ENCODE measurements around the gene RBFOX1. TPM values are rescaled to one million over a fixed set of nuclear protein-coding genes. Genes with fewer than 3 reads are reported as not detected.

RBFOX1 gene
- total and polyA plus RNA-seq, 11 donors: 13.4 to 68.1 (median 48.2) TPM

DNA sequence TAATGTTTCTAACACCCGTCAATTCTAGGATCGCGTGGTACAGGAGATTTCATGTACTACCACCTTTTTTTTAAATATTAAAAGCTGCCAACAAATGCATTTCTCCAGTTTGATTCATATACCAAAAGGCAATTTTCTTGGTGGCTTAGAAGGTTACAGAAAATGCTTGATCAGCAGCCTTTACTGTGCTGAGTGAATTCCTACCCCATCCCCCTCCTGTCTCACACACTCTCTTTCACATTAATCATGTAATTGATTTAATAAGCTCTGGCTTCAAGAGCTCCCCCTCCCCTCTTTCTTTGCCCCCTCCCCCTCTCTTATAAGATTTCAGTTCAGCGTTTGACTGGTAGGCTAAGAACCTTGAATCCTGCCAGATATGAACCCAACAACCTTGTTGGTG, 110.5 kb downstream of the RBFOX1 start:
- Histone ChIP-seq H3K9me3 (no peaks in the 10 kb centered on the region), H3K36me3 (no peaks in the 10 kb centered on the region), H3K27me3 (no peaks in the 10 kb centered on the region), H3K27ac (no peak overlapping the region), H3K4me1 (peaks cover 0 to 13% (median 0%) of the 10 kb centered on the region in 12 donors), H3K4me3 (no peak overlapping the region)
- intact Hi-C loops (cut with DNase I): no loop called here
- no peak for DNase-seq
- ATAC-seq: no peak
- WGBS, 4 donors: 82 to 87% (median 82%) methylated on average over 4 of the region's 4 CpGs
- TF ChIP-seq, protein P1, sequence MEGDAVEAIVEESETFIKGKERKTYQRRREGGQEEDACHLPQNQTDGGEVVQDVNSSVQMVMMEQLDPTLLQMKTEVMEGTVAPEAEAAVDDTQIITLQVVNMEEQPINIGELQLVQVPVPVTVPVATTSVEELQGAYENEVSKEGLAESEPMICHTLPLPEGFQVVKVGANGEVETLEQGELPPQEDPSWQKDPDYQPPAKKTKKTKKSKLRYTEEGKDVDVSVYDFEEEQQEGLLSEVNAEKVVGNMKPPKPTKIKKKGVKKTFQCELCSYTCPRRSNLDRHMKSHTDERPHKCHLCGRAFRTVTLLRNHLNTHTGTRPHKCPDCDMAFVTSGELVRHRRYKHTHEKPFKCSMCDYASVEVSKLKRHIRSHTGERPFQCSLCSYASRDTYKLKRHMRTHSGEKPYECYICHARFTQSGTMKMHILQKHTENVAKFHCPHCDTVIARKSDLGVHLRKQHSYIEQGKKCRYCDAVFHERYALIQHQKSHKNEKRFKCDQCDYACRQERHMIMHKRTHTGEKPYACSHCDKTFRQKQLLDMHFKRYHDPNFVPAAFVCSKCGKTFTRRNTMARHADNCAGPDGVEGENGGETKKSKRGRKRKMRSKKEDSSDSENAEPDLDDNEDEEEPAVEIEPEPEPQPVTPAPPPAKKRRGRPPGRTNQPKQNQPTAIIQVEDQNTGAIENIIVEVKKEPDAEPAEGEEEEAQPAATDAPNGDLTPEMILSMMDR (IDR thresholded peaks at IDR 0.05): no peak
- TF ChIP-seq POLR2A (IDR thresholded peaks at IDR 0.05): no peak

DNA sequence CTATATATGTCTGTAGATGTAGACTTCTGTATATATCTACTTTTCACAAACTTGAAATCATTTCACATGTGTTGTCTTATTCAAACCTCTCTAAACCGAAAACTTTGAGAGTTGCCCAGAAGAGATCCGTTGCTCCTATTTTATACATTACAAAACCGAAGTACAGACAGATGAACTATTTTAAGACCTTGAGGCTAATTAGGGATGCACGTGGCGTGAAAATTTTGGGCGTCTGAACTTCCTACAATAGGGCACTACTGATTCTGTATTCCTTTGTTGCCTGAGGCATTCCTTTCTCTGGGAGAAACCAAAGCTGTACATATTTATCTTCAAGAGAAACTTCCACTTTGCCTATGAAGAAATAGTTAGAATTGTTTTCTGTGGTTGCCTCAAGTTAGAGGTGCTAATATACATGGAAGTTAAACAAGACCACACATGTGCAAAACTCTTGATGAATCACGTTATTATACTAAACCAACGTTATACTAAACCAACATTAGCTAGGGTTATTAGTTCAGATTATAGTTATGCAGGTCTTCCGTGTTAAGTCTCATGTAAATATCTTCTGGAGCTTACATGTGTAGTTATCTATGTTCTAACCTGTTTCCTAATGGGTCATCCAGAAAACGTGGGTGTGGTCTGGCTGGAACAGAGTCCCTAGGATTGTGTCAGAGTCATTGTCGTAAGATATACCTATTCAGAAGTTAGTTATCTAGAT, 111.2 kb downstream of the RBFOX1 start:
- H3K27ac ChIP-seq: no peak overlapping the region
- H3K9me3 ChIP-seq: no peaks in the 10 kb centered on the region
- 49 to 56% (median 53%) methylated on average over 11 of the region's 11 CpGs for WGBS, 4 donors
- H3K36me3 ChIP-seq: no peaks in the 10 kb centered on the region
- ATAC-seq (peak in 2 of 4 donors; percentile 41 to 53), DNase-seq (no peak)
- H3K27me3 ChIP-seq: no peaks in the 10 kb centered on the region
- H3K4me1 ChIP-seq: peaks cover 0 to 13% (median 0%) of the 10 kb centered on the region in 12 donors
- intact Hi-C loops (cut with DNase I): no loop called here
- TF ChIP-seq POLR2A (IDR thresholded peaks at IDR 0.05): no peak
- TF ChIP-seq, protein P1 (IDR thresholded peaks at IDR 0.05): no peak
- no peak overlapping the region for H3K4me3 ChIP-seq

DNA sequence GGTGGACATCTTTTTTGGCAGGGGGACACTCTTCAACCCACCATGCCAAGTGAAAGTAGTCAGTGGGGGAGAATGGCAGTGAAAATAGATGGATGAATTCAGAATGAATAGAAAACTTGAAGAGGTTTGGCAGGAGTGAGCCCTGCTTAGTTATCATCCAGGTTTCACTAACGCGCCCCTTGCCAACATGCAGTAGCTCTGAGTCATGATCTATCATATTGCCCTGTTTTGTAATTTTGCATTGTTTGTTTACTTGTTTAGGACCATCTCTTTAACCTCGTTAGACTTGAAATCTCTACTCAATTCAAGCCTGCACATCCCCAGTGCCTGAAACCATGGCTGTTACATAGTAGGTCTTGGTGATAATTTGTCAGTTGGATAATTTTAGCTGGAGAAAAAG, 116.7 kb downstream of the RBFOX1 start:
- 68 to 76% (median 73%) methylated on average over 3 of the region's 3 CpGs for WGBS, 4 donors
- Histone ChIP-seq H3K4me1 (peaks cover 0 to 12% (median 0%) of the 10 kb centered on the region in 12 donors), H3K36me3 (no peaks in the 10 kb centered on the region), H3K9me3 (peaks cover 0 to 2% (median 0%) of the 10 kb centered on the region in 12 donors), H3K27me3 (no peaks in the 10 kb centered on the region), H3K4me3 (no peak overlapping the region), H3K27ac (no peak overlapping the region)
- DNase-seq (no peak), ATAC-seq (no peak)
- no peak for TF ChIP-seq POLR2A (IDR thresholded peaks at IDR 0.05)
- TF ChIP-seq, protein P1 (IDR thresholded peaks at IDR 0.05): no peak
- intact Hi-C loops (cut with DNase I): no loop called here

DNA sequence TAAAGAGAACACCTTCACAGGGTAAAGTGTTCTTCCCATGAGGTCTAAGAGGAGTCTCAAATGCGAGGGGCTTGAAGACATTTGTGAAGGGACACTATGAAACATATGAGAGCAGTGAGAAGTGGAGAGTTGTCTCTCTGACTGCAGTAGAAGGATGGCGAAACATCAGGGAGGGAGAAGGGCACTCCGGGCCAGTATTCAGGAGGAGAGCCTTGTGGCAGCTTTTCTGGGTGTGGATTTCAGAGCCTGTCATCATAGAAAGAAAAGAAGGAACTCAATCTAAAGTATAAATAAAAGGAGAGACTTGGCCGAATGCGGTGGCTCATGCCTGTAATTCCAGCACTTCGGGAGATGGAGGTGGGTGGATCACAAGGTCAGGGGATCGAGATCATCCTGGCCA, 117.2 kb downstream of the RBFOX1 start:
- Histone ChIP-seq H3K4me3 (no peak overlapping the region), H3K9me3 (peaks cover 0 to 4% (median 0%) of the 10 kb centered on the region in 12 donors), H3K36me3 (no peaks in the 10 kb centered on the region), H3K27me3 (no peaks in the 10 kb centered on the region), H3K4me1 (peaks cover 0 to 12% (median 0%) of the 10 kb centered on the region in 12 donors), H3K27ac (no peak overlapping the region)
- no peak for ATAC-seq
- WGBS, 4 donors: 77 to 86% (median 81%) methylated on average over 7 of the region's 7 CpGs
- TF ChIP-seq, protein P1 (IDR thresholded peaks at IDR 0.05): no peak
- TF ChIP-seq POLR2A (IDR thresholded peaks at IDR 0.05): no peak
- no peak for DNase-seq
- intact Hi-C loops (cut with DNase I): loop anchor here in 1 of 10 donors (10.0 kb wide), 1 partner anchor 55 kb away; no protein-coding TSS in a partner anchor

Data from heart left ventricle (tissue), 16 donors.